BJ (cell line): ENCODE results near the gene IFNL3. TPM values are rescaled to one million over a fixed set of nuclear protein-coding genes. Genes with fewer than 3 reads are reported as not detected.

Source experiments
- CTCF ChIA-PET: fragments of 350-600 bp; formaldehyde crosslinking; extraction: SDS; loops from one replicate; lab custom pipeline; 2021; ENCODE audit warnings: antibody characterized with exemption, inconsistent platforms; lab: Yijun Ruan, JAX
- POLR2A ChIA-PET: fragments of 300-600 bp; sonication (Branson Sonifier 250); formaldehyde crosslinking; extraction: SDS; loops from one replicate; lab custom pipeline; 2021; ENCODE audit warnings: antibody characterized with exemption; lab: Charles Lee
- DNase-seq: peaks from one replicate; pipeline ENCODE4 v3.0.0-alpha.2; 2011; ENCODE audit warnings: low read depth
- H3K27me3 ChIP-seq: 2 replicates; pipeline ENCODE4 v1.6.0; 2011; ENCODE audit warnings: low read length; ENCODE audit not compliant: control insufficient read depth, insufficient read depth
- H3K36me3 ChIP-seq: 2 replicates; pipeline ENCODE4 v1.5.1; 2011; ENCODE audit warnings: low read length; ENCODE audit not compliant: control insufficient read depth, insufficient read depth
- H3K4me3 ChIP-seq: 2 replicates; pipeline ENCODE4 v1.5.1; 2011; ENCODE audit warnings: low read depth, mild to moderate bottlenecking, control low read depth, low read length
- polyA plus RNA-seq: library from polyadenylated mRNA; depleted of rRNA; stranded (reverse); fragments of >200 nt; gene quantifications from 2 replicates; pipeline ENCODE4 v1.2.3, GENCODE V29; 2011
- TF ChIP-seq, protein P1 (sequence below): IDR thresholded peaks from 2 replicates; pipeline ENCODE4 v1.5.1; 2011; ENCODE audit warnings: low read depth, mild to moderate bottlenecking, control low read depth, inconsistent platforms, low read length, moderate library complexity; ENCODE audit not compliant: insufficient read depth

IFNL3 gene
- polyA plus RNA-seq, 1 experiment = not detected

DNA sequence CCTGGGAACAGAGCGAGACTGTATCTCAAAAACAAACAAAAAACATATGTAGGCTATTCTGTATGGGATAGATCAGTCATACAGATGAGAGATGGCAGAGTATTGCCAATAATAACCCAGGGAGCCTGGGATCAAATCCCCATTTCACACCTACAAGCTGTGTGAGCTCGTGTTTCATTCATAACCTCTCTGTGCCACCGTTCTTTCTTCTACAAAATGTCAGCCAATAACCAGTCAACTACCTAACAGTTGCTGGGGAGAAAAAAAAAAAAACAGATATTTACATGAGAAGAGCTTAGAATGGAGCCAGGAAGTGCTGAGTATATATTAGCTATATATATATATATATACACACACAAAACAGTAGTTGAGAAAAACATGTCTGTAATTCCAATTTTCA is 16.9 kb upstream of the IFNL3 start:
- Histone ChIP-seq H3K36me3 (no peaks in the 10 kb centered on the region), H3K4me3 (no peak overlapping the region), H3K27me3 (peaks cover 32% of the 10 kb centered on the region)
- CTCF ChIA-PET = no interaction called here
- TF ChIP-seq, protein P1, sequence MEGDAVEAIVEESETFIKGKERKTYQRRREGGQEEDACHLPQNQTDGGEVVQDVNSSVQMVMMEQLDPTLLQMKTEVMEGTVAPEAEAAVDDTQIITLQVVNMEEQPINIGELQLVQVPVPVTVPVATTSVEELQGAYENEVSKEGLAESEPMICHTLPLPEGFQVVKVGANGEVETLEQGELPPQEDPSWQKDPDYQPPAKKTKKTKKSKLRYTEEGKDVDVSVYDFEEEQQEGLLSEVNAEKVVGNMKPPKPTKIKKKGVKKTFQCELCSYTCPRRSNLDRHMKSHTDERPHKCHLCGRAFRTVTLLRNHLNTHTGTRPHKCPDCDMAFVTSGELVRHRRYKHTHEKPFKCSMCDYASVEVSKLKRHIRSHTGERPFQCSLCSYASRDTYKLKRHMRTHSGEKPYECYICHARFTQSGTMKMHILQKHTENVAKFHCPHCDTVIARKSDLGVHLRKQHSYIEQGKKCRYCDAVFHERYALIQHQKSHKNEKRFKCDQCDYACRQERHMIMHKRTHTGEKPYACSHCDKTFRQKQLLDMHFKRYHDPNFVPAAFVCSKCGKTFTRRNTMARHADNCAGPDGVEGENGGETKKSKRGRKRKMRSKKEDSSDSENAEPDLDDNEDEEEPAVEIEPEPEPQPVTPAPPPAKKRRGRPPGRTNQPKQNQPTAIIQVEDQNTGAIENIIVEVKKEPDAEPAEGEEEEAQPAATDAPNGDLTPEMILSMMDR = no peak
- POLR2A ChIA-PET = no interaction called here
- no peak for DNase-seq

DNA sequence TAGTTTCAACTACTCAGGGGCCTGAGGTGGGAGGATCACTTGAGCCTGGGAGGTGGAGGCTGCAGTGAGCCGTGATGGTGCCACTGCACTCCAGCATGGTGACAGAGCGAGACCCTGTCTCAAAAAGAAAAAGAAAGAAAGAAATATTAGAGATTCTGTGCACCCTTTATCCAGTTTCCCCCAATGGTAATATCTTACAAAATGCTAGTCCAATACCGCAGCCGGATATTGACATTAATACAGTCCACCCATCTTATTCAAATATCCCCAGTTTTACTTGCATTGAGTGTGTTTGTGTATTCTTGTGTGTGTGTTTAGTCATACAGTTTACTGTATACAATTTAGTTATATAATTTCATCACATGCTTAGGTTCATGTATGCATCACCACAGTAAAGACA is 12.4 kb upstream of the IFNL3 start:
- ChIA-PET CTCF (no interaction called here), POLR2A (no interaction called here)

DNA sequence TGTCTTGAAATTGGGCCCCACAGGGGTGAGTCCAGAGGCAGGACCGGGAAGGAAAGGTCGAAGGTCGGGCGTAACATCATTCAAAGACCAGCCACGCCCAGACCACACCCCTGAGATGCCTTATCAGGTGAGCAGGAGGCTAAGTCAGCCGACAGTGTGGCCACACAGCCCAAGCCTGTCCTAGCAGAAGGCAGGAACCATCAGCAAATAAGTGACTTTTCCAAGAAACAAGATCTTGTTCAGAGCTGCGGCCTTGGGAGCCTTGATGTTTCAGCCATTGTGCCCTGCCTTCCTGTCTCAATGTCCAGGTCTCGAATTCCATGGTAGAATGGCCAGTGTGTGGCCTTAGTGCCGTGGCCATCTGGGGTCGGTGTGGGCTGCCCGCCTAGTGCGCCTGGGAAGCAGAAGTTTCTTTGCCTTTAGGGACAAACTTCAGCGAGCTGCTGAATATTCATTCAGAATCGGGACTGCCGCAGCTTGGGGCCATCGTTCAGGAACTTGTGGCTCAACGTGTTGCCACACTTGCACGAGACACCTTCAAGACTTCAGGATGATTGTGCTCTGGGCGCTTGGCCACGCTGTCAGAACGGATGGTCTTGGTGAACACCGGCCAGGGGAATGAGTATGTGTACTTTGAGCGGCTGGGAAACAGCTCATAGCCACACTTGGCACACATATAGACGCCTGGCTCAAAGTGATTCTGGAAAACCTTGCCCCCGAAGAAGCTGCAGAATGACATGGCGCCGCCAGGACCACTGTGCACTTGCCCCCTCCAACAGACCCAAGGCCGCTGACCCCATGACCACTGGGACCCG is 9.9 kb upstream of the IFNL3 start:
- CTCF ChIA-PET = interaction anchor here (0.7 kb wide), 1 partner anchor 16 kb away, joined by 3 read pairs; no protein-coding TSS in a partner anchor
- peaks cover 14% of the 10 kb centered on the region for H3K27me3 ChIP-seq
- no peak for DNase-seq
- POLR2A ChIA-PET = no interaction called here
- TF ChIP-seq, protein P1 = no peak
- H3K4me3 ChIP-seq = no peak overlapping the region
- H3K36me3 ChIP-seq = no peaks in the 10 kb centered on the region

More for the DNA sequence above, 12.4 kb upstream of the IFNL3 start:
- Histone ChIP-seq H3K4me3 (no peak overlapping the region), H3K36me3 (no peaks in the 10 kb centered on the region), H3K27me3 (peaks cover 10% of the 10 kb centered on the region)
- DNase-seq = no peak
- TF ChIP-seq, protein P1 = no peak

DNA sequence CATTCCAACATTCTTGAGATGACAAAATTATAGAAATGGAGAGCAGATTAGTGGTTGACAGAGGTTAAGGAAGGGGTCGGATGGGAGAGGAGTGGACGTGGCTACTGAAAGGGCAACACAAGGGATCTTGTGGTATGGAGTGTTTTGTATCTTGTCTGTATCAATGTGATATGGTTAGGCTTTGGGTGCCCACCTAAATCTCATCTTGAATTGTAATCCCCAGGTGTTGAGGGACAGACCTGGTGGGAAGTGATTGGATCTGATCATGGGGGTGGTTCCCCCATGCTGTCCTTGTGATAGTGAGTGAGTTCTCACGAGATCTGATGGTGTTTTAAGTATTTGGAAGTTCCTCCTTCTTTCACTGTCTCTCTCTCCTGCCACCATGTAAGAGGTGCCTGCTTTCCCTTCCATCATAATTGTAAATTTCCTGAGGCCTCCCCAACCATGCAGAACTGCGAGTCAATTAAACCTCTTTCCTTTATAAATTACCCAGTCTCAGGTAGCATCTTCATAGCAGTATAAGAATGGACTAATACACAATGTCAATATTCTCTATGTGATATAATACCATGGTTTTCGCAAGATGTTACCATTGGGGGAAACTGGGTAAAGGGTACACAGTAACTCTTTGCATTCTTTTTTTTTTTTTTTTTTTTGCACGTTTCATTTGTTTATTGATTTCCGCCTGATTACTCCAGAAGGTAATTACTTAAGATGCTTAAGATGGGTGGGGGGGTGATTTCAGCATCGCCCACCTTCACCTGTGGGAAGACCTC is 8.8 kb upstream of the IFNL3 start:
- TF ChIP-seq, protein P1 = no peak
- ChIA-PET CTCF (no interaction called here), POLR2A (no interaction called here)
- H3K36me3 ChIP-seq = no peaks in the 10 kb centered on the region
- H3K27me3 ChIP-seq = peaks cover 21% of the 10 kb centered on the region
- no peak for DNase-seq
- H3K4me3 ChIP-seq = no peak overlapping the region

DNA sequence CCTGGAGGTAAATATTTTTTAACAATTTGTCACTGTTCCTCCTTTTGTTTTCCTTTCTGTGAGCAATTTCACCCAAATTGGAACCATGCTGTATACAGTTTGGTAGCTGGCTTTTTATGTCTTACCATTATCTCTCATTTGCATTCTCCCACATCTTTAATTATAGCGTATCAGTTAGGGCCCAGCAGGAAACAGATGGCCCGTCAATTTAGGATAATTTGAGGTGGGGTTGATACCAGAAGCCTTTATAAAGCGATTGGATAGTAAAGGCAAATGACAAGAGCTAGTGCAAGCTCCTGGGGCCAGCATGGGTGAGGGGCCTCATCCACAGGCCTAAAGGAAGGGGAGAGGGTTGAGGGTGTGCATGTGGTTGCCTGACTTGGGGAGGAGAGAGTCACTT is 7.7 kb upstream of the IFNL3 start:
- ChIA-PET POLR2A (interaction anchor here (0.6 kb wide), 1 partner anchor 27 kb away, joined by 5 read pairs; no protein-coding TSS in a partner anchor), CTCF (interaction anchor here (0.6 kb wide), 1 partner anchor 107 kb away, joined by 3 read pairs; no protein-coding TSS in a partner anchor)
- H3K4me3 ChIP-seq = no peak overlapping the region
- no peaks in the 10 kb centered on the region for H3K36me3 ChIP-seq
- TF ChIP-seq, protein P1 = no peak
- peaks cover 28% of the 10 kb centered on the region for H3K27me3 ChIP-seq
- DNase-seq = no peak
